Right renal cortex interstitium (tissue), 3 donors: ENCODE data around the gene ACVR1B. TPM values are rescaled to one million over a fixed set of nuclear protein-coding genes. Genes with fewer than 3 reads are reported as not detected.

Source experiments
- DNase-seq, 3 donors: peaks; one replicate each; pipeline ENCODE4 v3.0.0-alpha.2; 2013; ENCODE audit warnings: low read depth in 3 of 3, low spot score in 2 of 3
- polyA plus RNA-seq, 3 donors: library from polyadenylated mRNA; unstranded; fragments of 120-200 nt; gene quantifications; one replicate each; pipeline ENCODE4 v1.2.1, GENCODE V29; 2013; ENCODE audit not compliant: insufficient read length in 3 of 3

ACVR1B gene
- polyA plus RNA-seq, result 10 to 100 TPM; 58.9 to 61.0 (median 60.5) TPM

DNA sequence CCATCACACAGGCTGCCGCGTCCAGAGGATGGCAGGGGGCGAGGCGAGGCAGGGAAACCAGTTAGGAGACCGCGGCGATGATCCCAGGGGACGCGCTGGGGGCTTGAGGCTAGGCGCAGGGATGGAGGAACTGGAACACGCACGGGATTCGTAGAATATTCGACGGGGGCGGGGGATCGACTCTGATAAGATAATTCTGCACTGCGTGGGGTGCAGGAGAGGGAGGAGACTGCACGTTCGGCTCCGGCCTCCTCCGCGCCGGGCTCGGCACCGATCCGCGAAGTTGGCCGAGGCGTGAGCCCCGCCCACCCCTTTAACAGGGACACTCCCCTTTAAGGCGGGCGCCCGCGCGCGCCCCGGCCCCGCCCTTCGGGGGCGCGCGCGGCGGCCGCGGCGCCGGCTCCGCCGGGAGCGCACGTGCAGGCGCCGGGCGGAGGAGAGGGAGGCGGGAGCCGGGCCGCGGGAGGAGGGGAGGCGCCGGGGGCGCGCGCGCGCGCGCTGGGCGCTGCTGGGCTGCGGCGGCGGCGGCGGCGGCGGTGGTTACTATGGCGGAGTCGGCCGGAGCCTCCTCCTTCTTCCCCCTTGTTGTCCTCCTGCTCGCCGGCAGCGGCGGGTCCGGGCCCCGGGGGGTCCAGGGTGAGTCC lies at the start of gene ACVR1B:
Gene ACVR1B, plus strand, starts transcription at position 501 of the 644 bp plus-strand sequence. Its CDS starts 45 bp downstream, at position 546.
- peak in 2 of 3 donors; percentile 66 to 77 for DNase-seq

DNA sequence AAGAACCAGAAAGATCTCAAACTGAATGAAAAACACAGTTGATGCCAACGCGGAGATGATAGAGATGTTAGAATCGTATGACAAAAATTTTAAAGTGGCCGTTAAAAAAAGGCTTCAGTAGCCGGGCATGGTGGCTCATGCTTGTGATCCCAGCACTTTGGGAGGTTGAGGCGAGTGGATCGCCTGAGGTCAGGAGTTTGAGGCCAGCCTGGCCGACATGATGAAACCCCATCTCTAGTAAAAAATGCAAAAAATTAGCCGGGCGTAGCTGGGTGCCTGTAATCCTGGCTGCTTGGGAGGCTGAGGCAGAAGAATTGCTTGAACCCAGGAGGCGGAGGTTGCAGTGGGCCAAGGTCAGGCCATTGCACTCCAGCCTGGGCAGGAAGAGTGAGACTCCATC lies 49.6 kb upstream of the ACVR1B start:
- no peak for DNase-seq

DNA sequence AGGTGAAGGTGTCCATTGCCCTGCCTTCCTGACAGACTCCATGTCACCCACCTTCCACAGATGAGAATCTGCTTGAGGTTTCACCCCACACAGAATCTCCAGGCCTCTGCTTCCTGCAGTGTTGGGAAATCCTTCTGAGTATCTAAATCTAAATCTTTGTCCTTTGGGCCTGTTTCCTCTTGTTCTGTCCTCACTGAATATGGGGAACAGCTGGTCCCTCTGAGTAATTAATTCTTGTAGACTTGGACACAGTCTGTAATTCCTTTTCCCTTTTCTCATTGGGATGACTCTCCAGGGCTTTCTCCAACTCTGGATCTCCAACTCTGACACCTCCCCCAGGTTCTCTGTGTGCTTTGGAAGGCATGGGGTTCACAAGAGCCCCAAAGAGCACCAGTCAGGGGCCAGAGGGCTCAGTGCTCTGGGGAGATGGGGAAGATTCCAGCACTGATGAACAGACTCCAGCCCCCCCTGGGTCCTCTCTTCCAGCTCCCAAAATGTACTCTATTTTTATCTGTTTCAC lies 46.5 kb upstream of the ACVR1B start:
- no peak for DNase-seq

DNA sequence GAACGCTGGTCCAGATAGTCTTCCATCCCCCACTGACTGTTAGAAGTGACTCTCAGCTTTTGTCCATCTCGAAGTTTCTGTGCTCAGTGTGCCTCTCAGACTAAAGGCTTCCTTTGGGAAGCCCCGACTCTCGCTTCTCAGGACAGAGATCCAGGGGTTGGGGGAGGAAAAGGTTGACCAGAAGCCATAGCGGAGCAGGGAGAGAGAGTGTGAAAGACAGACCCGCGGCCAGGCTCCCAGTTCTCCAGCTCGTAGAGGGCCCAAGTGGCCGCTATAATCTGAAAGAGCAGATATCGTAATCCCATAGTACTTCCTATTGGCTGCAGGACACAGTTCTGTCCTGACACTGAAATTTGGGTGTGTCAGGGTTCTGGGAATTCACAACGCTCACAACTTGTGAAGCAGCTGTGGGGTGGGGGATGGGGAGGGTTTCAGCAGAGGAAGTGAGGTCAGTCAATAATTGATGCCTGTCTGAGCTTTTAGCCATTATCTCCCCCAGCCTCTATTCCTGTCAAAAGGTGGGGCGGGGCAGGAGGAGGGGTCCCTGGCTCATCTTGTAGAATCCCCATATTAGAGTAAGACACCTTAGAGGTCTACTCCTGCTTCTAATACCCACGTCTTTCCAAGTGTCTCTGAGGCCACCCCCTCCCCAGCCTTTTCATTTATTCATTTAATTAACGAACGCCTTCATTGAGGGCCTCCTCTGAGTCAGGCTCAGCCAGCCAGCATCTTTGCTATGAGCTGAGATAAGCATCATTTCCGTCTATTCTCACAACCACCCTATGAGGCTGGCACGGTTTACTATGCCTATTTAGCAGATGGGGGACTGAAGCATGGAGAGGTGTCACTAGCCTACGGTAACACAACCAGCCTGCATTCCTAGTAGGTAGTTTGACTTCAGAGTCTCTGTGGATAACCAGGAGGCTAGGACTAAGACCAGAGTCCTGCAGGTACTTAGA lies 45.7 kb upstream of the ACVR1B start:
- no peak for DNase-seq

DNA sequence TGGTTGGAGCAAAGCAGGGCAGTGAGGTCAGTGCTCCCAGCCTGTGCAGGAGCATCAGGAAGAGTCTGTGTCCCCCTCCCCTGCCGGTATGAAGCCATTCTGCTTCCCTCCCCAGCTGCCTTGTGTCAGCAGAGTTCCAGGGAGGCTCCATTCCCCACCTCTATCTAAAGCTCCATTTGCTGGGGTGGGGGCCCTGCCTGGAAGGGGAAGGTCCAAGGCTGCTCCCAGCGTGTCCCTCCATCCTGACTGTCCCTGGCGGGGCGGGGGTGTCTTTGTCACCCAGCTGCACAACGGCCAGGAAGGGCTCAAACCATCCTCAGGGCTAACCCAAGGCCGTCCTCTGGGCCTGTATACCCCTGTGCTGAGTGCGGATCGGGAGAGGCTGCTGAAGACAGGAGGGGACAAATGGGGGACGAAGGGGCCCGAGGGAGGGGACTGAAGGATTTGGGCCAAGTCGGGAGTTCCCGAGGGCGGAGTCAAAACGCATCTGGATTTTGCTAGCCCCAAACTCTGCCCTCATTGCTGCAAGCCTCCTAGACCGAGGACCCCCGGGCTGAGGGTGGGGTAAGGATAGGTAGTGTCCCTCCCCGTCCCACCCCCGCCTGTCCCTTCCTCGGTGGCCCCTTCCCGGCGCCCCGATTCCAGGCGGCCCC lies 44.9 kb upstream of the ACVR1B start:
- no peak for DNase-seq

DNA sequence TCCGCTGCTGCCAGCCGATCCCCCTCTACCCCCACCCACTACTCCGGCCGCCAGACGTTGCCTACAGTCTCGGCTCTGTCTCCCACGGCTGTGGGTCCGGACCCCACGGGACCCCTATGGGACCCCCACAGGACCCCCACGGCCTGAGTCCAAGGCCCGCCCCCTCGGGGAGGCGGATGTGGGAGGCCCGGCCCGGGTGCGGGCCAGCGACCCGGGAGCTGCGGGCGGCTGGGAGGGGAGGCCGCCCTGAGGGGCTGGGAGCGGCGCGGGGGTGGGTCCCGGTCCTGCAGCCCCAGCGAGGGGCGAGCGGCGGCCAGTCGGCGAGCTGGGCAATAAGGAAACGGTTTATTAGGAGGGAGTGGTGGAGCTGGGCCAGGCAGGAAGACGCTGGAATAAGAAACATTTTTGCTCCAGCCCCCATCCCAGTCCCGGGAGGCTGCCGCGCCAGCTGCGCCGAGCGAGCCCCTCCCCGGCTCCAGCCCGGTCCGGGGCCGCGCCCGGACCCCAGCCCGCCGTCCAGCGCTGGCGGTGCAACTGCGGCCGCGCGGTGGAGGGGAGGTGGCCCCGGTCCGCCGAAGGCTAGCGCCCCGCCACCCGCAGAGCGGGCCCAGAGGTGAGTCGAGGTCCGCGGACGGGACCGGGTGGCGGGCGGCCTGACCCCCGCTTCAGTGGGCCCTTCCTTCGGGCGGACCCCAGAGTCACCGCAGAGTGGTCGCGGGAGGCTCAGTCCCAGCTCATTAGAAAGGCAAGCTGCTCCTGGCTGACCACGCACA lies 44.2 kb upstream of the ACVR1B start, which contains the start of gene ACVRL1:
Gene ACVRL1, plus strand, starts transcription at position 422 of the 773 bp plus-strand sequence. CDS start 4,971 bp downstream, outside the sequence.
- no peak for DNase-seq

DNA sequence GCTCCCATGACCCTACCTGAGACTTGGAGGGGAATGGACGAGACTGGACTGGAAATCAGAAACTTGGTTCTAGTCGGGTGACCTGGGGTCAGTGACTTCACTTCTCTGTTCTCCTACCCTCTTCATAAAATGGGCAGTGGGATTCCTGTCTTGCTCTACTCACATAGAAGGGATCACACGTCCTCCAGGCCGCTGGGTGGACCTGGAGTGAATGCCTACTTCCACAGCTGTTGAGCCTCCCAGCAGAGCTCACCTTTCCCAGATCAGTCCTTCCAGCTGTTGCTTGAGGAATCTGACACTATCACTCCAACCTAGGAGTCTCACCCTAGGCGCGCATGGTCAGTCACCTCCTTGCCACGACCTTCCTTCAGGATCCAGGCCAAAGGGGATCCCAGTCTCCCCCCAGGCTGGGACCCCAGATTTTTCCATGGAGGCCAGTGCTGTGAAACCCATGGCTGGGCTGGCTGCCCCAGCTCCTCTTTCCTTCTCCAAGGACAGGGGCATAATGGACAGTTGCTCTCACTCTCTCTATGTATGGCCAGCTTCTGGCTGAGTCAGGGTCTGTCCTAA lies 43.6 kb upstream of the ACVR1B start:
- no peak for DNase-seq

DNA sequence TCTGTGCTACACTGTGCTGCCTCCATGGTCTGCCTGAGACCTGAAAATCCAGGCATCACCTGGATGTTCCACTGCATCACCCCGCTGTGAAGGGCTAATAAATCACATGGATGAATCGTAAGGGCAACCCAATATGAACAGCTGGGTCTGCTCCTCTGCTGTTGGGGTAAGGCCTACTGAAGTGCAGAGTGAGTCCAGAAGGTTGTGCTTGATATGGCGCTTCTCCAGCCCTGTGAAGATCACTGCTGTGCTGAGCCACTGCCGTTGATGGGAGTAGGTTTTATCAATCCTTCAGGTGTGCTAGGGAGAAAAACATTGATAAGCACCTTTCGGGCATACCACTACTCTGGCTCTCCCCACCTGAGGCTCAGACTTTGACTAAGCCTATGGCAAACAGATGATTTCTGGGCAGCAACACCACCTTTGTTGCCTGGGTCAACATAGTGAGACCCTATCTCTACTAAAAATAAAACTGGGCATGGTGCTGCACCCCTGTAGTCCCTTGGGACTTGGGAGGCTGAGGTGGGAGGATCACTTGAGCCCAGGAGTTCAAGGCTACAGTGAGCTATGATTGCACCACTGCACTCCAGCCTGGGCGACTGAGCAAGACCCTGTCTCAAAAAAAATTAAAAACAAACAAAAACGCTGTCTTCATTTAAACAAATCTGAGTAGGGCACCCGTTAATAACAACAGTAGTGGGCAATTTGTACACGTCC lies 42.5 kb upstream of the ACVR1B start:
- DNase-seq, result no peak

DNA sequence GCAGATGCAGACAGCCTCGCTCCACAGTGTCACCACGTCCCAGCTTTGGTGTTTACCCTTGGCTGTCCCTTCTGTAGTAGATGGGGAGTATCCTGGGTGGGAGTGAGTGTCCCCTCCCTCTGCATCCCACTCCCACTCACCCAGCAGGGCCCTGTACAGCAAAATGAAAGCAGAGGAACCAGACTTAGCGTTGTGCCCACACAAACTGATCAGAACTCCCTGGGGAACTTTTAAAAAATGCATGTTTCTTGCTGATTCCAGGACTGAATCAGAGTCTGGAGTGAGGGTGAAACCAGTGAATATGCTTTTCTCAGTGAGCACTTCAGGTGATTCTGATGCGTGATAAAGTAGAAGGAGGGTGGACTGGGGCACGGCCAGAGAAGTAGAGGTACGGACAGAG lies 41.3 kb upstream of the ACVR1B start:
- no peak for DNase-seq

DNA sequence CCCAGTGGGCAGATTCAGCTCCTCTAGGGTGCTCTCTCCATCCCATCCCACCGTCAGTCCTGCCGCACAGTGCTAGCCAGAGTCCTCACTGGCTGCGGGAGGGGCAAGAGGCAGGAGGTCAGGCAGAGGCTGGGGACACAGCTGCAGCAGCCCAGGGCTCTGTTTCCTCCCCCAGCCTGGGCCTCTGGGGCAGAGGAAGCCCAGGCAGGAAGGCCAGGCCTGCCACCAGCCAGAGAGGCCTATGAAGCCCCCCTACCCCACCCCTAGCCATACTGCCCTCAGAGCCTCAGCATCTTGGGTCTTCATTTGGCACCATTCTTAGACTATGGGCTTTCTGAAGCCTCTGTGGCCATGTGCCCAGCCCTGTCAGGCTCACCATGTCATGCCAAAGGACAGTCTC lies 40.8 kb upstream of the ACVR1B start:
- no peak for DNase-seq

DNA sequence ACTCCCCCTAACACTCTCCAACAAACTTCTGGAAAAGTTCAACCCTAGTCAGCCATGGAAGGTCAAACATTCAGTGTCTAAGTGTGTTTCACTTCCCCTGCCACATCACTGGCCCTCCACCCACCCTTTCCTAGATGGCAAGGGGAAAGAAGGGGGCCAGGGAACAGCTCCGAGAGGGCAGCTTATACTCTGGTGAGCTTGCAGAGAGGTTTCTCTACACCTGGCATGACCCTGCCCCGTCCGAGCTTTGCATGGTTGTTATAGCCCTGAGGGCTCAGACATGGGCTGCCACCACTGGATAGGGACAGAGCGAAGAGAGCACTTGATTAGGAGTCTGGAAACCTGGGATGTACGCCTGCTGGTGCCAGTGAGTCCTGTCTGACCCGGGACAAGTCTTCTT lies 40.2 kb upstream of the ACVR1B start:
- no peak for DNase-seq

DNA sequence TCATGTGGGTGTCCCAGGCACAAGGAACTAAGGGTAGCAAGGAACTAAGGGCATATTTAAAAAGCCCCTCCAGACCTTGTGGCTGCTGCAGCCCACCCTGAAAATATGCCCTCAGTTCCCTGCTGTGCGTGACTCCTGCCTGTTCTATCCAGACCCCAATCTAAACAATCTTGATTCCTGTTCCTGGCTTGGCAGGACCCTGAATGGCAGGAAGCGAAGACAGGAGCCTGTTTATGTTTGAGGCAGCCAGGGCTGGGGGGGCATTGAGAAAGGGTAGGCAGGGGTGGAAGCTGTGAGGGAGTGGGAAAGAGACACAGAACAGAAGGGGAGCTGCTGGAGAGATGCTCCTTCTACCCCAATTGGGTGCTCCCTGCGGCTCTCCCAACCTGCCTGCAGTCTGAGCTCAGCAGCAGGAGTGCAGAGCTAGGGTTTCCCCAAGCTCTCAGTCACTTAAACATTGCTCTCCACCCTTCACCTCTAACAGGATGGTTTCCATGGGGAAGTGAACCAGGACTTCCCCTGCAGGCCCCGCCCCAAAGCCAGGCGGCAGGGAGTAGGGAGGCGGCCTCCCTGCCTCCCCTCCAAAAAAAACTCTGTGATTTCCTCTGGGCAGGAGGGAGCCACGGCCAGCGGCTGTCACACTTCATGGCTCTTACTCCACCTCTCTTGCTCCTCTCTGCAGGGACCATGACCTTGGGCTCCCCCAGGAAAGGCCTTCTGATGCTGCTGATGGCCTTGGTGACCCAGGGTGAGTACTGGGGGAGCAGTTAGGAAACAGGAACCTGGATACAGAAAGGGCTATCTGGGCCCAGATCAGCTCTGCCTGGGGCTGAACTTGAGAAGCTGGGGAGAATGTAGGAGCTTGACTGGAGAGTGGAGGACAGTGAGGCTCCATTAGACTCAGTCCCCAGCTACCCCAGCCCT lies 39.4 kb upstream of the ACVR1B start:
- DNase-seq, result no peak

DNA sequence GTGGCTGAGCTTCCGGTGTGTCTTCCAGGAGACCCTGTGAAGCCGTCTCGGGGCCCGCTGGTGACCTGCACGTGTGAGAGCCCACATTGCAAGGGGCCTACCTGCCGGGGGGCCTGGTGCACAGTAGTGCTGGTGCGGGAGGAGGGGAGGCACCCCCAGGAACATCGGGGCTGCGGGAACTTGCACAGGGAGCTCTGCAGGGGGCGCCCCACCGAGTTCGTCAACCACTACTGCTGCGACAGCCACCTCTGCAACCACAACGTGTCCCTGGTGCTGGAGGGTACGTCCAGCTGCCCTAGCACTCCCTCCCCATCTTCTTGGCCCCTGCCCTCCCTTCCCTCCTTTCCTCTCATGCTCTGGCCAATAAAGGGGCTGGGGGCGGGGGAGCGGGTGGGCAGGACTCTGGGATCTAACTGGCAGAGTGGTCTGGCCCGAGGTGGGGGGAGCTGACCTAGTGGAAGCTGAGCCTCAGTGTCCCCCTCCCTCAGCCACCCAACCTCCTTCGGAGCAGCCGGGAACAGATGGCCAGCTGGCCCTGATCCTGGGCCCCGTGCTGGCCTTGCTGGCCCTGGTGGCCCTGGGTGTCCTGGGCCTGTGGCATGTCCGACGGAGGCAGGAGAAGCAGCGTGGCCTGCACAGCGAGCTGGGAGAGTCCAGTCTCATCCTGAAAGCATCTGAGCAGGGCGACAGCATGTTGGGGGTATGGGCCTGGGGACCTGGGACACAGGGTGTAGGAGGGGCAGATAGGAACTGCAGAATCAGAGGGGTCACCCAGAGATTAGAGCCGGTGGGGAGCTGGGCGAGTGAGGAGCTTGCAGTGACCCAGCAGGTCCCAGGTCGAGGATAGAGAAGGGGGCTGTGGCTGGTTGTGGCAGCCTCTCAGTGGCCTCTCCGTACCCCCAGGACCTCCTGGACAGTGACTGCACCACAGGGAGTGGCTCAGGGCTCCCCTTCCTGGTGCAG lies 38.1 kb upstream of the ACVR1B start:
- no peak for DNase-seq

DNA sequence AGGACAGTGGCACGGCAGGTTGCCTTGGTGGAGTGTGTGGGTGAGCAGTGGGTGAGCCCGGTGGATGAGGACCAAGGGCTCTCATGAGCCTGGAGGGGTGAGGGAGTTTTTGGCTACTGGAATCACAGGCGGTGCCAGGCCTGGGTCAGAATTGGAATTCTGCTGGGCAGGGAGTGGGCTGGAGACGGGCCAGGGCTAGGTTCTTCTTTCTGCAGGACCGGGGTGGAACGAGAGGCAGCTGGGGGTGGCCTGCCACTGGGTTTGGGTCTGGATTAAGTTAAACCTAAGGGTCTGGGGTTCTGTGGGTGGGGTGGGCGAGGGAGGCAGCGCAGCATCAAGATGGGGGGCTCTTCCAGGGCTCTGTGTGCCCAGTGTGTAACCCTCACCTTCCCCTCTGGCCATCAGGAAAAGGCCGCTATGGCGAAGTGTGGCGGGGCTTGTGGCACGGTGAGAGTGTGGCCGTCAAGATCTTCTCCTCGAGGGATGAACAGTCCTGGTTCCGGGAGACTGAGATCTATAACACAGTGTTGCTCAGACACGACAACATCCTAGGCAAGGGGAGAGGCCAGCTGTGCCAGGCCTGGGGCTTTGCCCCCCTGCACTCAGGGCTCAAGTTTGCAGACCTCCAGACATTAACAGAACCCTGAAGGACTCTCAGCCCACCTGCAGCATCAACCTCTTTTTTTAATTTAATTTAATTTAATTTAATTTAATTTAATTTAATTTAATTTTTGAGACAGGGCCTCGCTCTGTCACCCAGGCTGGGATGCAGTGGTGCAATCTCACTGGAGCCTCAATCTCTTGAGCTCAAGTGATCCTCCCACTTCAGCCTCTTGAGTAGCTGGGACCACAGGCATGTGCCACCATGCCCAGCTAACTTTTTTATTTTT lies 37.2 kb upstream of the ACVR1B start:
- DNase-seq, result no peak

DNA sequence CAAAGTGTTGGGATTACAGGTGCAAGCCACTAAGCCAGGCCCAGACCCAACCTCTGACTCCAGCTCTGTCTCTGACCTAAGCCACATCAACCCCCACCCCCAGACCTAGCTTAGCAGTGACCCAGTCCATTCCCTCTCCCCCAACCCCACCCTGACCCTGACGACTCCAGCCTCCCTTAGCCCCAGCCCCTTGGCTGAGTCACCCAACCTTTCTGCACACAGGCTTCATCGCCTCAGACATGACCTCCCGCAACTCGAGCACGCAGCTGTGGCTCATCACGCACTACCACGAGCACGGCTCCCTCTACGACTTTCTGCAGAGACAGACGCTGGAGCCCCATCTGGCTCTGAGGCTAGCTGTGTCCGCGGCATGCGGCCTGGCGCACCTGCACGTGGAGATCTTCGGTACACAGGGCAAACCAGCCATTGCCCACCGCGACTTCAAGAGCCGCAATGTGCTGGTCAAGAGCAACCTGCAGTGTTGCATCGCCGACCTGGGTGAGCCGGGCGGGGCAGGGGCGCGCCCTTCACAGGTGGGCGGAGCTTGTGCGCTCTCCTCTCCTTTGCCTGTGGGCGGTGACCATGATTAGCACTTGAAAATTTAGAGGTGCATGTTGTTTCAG lies 36.4 kb upstream of the ACVR1B start:
- no peak for DNase-seq

DNA sequence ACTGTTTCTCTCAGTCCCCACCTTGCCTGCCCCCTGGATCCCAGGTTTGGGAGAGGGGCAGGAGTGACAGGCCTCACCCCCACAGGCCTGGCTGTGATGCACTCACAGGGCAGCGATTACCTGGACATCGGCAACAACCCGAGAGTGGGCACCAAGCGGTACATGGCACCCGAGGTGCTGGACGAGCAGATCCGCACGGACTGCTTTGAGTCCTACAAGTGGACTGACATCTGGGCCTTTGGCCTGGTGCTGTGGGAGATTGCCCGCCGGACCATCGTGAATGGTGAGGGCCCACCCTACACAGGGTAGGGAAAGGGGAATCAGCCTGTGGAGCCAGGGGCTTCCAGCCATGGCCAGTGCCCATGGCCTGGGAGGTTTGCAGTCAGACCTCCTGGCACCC lies 35.5 kb upstream of the ACVR1B start:
- no peak for DNase-seq
